GM20000 (cell line): Measurements from ENCODE around the gene RASGEF1C.

Source experiments
- DNase-seq: peaks from one replicate; pipeline ENCODE4 v3.0.0; 2012; ENCODE audit warnings: low spot score
- CTCF ChIP-seq: IDR thresholded peaks from 2 replicates; pipeline ENCODE4 v1.5.1; 2012; ENCODE audit warnings: mild to moderate bottlenecking, control low read depth; ENCODE audit errors: extremely low read depth, missing control alignments

The RASGEF1C gene

GRCh38 chr5:180086816-180087399 lies 122.1 kb downstream of the RASGEF1C start:
- no peak for TF ChIP-seq CTCF
- DNase-seq, result no peak

GRCh38 chr5:180085837-180086236 lies 123.2 kb downstream of the RASGEF1C start:
- DNase-seq, result no peak
- no peak for TF ChIP-seq CTCF

- no peak for TF ChIP-seq CTCF
- no peak for DNase-seq
These were observed 124.1 kb downstream of the RASGEF1C start for GRCh38 chr5:180084638-180085561.

- no peak for TF ChIP-seq CTCF
These were observed 125.4 kb downstream of the RASGEF1C start for GRCh38 chr5:180083529-180084060.

GRCh38 chr5:180082633-180083420 lies 126.2 kb downstream of the RASGEF1C start:
- DNase-seq, result no peak
- no peak for TF ChIP-seq CTCF

More at GRCh38 chr5:180083529-180084060, 125.4 kb downstream of the RASGEF1C start:
- no peak for DNase-seq

- TF ChIP-seq CTCF, result no peak
- no peak for DNase-seq
These were observed 127.5 kb downstream of the RASGEF1C start for GRCh38 chr5:180081481-180081880.
